C4-2B (cell line): Measurements from ENCODE around the gene TOM1L2.

Experiments used
- H3K27ac ChIP-seq: fragments of 450-650 bp; 2 replicates; pipeline ENCODE4 v1.5.1; 2017
- ZFX ChIP-seq: fragments of 450-650 bp; IDR thresholded peaks from 2 replicates; pipeline ENCODE4 v1.6.1; 2017
- TF ChIP-seq, protein P1 (sequence below): fragments of 450-650 bp; conservative IDR thresholded peaks from 2 replicates; pipeline ENCODE4 v1.5.1; 2017; ENCODE audit warnings: mild to moderate bottlenecking

The TOM1L2 gene

DNA sequence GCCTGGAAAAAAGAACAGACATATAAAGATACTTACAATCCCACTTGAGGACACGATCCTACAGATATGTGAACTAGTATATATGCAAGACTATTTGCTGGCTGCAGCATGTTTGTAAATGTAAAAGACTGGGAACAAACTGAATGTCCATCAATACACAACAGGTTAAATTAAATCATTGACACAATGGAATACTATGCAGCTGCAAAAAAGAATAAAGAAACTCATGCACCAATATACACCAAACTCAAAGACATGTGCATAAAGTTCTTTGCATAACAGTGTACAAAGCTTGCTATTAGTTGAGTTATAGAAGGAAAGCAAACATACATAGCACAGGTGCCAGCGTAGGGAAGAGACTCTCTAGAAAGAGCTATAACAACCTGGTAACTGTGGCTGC, 73.5 kb downstream of the TOM1L2 start:
- no peak overlapping the region for H3K27ac ChIP-seq
- TF ChIP-seq ZFX: no peak
- TF ChIP-seq, protein P1, sequence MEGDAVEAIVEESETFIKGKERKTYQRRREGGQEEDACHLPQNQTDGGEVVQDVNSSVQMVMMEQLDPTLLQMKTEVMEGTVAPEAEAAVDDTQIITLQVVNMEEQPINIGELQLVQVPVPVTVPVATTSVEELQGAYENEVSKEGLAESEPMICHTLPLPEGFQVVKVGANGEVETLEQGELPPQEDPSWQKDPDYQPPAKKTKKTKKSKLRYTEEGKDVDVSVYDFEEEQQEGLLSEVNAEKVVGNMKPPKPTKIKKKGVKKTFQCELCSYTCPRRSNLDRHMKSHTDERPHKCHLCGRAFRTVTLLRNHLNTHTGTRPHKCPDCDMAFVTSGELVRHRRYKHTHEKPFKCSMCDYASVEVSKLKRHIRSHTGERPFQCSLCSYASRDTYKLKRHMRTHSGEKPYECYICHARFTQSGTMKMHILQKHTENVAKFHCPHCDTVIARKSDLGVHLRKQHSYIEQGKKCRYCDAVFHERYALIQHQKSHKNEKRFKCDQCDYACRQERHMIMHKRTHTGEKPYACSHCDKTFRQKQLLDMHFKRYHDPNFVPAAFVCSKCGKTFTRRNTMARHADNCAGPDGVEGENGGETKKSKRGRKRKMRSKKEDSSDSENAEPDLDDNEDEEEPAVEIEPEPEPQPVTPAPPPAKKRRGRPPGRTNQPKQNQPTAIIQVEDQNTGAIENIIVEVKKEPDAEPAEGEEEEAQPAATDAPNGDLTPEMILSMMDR: no peak

DNA sequence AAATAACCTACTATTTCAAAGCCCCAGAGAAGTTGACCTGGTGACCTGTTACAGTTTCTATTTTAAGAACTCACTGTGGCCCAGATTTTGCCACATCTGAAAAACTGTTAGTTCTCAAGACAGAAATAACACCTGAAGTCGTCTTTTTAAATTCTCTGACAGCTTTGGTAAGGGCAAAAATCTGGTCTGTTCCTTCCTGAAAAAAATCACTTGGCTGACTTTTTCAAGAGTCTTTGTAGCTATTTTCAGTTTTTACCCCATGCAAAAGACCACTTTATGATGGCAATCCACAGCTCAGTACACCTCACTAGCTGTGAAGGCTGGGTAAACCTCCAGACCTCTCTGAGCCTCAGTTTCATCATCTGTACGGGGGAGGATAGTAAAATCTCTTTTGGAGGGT, 74.8 kb downstream of the TOM1L2 start:
- no peak overlapping the region for H3K27ac ChIP-seq
- TF ChIP-seq, protein P1: no peak
- no peak for TF ChIP-seq ZFX

DNA sequence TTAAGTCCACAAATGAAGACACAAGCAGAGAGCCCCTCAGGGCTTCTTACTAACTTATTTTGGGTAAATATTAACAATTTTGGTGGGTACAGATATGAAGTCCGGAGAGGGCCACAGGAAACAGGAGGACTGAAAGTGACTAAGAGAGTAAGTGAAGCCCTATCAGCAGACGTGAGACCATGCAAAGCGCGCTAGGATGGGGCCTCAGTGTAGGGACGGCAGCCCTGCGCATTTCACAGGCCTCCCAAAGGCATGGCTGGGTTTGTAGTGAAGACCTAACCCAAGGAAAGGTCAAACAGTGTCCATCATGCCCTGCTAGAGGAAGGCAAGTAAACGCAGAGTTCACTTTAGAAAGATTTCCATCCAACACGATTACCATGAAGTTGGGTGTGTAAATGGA, 75.5 kb downstream of the TOM1L2 start:
- TF ChIP-seq, protein P1: no peak
- TF ChIP-seq ZFX: no peak
- H3K27ac ChIP-seq: no peak overlapping the region

DNA sequence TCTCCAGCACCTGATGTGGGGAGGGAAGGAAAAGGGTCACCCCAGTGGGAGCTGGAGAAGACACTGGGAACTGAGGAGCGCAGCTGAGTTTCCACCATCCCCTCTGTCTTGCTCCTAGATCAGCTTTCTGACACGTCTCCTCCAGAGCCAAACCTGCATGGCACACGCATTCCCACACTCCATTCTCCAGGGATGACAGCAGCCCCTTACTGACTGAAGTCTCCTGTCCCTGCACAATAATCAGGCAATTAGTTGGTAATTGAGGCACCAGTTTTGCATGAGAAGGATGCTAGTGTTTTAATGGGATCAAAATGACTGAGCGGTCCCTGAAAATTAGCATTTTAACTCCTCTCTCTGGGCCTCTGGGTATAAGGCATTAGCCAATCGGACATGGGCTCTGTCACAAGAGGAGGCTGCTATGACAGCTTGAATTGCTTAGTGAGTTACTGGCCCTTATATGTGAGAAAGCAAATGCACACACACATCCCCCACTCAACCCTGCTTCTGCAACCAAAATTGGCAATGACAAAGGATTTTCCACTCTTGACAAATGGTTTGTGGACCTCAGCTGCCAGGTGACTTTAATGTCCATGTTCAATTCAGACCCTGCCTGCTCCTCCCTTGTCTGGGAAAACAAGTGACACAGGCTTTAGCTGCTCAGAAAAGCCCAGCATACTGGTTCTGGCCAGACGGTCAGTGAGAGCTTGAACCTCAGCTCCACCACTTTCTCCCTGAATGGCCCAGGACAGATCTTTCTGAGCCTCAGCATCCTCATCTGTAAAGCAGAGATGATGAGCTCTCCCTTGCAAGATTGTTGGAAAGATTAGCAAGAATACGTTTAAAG, 78.2 kb downstream of the TOM1L2 start:
- TF ChIP-seq, protein P1: no peak
- TF ChIP-seq ZFX: no peak
- H3K27ac ChIP-seq: no peak overlapping the region

DNA sequence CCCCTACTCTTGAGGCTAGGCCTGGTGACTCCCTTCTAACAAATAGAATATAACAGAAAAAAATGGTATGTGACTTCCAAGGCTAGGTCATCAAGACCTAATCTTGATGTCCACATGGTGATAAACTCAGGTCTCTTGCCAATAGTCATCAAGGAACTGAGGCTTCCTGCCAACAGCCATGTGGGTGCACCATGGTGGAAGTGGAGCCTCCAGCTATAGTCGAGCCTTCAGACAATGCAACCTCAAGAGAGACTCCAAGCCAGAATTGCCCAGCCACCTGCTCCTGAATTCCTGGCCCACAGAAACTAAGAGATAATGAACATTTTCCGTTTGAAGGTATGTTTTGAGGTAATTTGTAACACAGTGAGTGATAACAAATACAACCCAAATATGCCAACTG, 79.5 kb downstream of the TOM1L2 start:
- TF ChIP-seq, protein P1: no peak
- no peak for TF ChIP-seq ZFX
- no peak overlapping the region for H3K27ac ChIP-seq

DNA sequence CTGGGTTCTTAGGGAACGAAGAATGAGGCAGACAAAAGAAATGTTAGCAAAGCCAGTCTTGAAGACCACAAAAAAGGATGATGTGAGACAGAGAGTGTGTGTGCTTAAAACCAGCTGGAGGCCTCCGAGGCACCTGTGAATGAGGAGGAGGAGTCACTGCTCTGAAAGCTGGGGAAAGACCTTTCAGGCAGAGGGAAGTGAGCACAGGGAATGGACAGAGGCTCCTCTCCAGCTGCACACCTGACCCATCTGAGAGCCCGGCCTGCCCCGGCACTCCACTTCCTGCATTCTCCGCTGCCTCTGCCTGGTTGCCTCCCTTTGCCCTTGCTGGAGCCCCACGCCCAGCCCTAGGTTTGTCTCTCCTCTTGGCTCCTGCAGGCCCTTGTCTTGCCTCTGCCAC, 80.2 kb downstream of the TOM1L2 start:
- no peak overlapping the region for H3K27ac ChIP-seq
- TF ChIP-seq, protein P1: no peak
- no peak for TF ChIP-seq ZFX

DNA sequence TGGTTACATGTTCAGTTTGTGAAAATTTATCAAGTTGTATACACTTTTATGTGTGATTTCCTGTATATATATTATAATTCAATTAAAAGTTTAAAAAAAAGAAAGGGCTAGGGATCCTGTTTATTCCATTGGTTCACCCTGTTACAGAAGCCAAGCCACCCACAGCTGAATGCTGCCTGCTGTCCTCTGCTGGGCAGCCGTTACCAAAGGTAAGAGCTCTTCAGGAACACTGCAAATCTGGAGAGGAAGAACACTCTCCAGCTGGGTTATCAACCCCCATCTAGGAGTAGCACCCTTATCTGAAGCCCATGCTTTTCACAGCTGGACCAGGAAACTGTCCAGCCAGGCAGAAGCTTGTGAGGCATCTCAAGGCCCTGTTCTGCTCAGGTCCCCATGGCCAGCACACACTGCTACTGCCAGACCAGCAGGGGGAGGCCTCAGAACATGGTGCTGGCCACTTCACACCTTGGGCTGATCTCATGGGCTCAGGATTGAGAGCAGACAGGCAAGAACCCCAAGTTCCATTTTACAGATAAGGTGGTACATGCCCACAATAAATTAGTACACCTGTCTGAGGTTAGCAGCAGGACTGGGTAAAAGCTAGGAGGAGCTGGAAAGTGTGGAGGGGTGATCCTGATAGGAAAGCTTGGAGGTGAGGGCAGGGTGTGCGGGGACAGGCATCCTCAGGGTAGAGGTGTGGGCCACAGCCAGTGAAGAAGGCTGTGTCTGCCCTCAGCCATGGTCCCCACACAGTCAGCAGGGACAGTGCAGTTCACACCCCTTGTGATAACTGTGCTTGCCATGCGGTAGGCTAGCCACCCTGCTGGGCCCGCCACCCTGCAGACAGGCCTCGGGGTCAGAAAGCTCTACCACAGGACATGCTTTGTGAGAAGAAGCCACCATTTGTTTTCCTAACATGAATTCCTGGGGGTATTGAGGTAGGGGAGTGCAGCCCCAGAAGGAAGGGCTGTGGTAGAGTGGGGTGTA, 81.1 kb downstream of the TOM1L2 start:
- TF ChIP-seq, protein P1: peak; percentile 76
- TF ChIP-seq ZFX: no peak
- H3K27ac ChIP-seq: no peak overlapping the region
